MM.1S (cell line): ENCODE measurements around the gene NTM.

ENCODE experiments used
- EZH2 ChIP-seq: fragments of 300-600 bp; sonication (generic); optimal IDR thresholded peaks from 2 replicates; pipeline ENCODE3; 2017; ENCODE audit warnings: low read depth, mild to moderate bottlenecking, antibody characterized with exemption, low read length, mixed read lengths
- TF ChIP-seq, protein P1 (sequence below): fragments of 300-600 bp; sonication (generic); IDR thresholded peaks from 2 replicates; pipeline ENCODE4 v1.5.1; 2016; ENCODE audit warnings: antibody characterized with exemption, low read length, mixed read lengths

DNA sequence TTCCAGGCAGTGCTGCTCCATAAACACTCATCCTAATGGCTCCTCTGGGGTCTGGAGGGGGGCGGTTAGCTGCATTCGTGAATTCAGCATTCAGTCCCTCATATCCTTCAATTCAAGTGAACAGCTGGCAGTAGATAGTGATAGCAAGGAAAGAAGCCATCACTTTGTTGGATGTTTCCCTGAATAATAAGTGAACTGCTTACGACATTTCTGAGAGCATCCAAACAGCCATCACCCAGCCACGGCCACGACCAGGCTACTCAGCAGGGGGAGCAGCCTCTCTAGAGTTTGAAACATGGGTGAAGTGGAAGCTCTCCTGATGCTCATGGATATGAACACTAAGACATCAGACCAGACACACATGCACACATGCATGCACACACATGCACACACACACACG, 163.6 kb downstream of the NTM start:
- TF ChIP-seq, protein P1, sequence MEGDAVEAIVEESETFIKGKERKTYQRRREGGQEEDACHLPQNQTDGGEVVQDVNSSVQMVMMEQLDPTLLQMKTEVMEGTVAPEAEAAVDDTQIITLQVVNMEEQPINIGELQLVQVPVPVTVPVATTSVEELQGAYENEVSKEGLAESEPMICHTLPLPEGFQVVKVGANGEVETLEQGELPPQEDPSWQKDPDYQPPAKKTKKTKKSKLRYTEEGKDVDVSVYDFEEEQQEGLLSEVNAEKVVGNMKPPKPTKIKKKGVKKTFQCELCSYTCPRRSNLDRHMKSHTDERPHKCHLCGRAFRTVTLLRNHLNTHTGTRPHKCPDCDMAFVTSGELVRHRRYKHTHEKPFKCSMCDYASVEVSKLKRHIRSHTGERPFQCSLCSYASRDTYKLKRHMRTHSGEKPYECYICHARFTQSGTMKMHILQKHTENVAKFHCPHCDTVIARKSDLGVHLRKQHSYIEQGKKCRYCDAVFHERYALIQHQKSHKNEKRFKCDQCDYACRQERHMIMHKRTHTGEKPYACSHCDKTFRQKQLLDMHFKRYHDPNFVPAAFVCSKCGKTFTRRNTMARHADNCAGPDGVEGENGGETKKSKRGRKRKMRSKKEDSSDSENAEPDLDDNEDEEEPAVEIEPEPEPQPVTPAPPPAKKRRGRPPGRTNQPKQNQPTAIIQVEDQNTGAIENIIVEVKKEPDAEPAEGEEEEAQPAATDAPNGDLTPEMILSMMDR = no peak
- TF ChIP-seq EZH2 = no peak
